Stimulated activated CD4-positive, alpha-beta T cell treated with anti-CD3 and anti-CD28 coated beads, TNF-alpha, amount 100 ng/mL, for 24 hours (primary cell): ENCODE results near the gene NEUROD2.

Source experiments
- DNase-seq, 3 experiments: peaks; one replicate each; pipeline ENCODE4 v3.0.0-alpha.2; 2020; ENCODE audit warnings: low read depth in 3 of 3

NEUROD2 gene

GRCh38 chr17:39618956-39619785 lies 11.5 kb upstream of the NEUROD2 start:
- DNase-seq, result no peak

DNA sequence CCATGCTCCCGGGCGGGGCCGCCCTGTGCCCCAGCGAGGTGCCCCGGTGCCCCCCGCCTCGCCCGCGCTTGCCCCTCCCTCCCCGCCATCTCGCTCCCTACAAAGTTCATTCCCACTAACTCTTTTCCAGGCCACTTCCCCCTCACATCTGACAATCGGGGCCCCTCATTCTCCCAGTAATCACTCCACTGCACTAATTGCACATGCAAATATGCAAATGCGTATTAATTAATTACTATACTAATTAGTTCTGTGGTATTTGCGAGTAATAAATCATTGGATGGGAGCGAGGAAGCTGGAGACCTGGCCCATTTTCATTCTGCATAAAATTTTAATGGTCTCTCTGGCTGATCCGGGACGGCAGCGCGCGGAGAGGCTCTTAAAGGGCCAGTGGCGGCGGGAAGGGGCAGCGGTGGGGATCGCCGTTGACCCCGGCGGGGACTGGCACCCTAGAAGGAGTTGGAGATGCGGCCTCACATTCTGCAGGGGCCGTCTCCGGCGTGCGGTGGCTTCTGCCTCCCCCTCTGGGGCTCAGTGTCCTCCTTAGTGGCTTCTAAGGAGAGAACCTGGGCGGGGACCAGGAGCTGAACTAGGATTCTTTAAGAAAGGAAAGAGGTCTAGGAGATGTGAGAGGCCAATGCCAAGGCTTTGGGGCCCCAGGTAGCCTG lies 10.7 kb upstream of the NEUROD2 start:
- DNase-seq, result no peak

GRCh38 chr17:39617446-39618245 lies 9.9 kb upstream of the NEUROD2 start:
- DNase-seq, result peak in 2 of 3 experiments; percentile 28 to 54

DNA sequence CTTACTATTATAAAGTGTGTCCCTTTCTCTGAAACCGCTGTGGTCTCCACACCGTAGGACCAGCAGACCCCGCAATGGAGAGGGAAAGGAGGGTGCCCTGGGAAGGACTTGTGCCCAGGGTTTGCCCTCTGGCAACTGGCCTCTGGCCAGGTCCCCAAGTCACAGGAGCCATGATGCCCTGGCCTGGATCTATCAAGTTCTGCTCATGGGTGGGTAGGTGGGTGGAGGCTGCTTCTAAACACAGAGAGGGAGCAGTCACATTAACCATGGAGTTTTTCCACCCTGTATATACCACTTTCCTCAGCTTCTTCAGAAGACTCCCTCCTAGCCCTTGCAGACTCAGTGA lies 9.4 kb upstream of the NEUROD2 start:
- no peak for DNase-seq

DNA sequence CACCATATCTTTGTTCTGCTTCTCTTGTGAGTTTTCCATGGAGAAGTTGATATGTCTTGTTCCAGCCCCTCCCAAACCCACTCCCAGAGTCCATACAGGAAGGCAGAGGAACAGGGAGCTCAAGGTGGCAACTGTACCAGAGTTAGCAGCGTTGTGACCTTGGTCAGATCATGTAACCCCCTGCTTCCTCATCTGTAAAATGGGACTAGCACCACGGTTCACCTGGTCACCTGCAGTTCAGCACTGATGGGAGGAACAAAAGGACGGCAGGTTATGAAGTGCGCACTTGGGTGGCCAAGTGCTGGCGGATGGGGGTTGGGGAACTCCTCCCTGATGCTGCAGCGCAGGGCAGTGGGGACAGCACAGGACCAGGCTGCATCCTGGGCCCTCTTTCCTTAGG lies 7.7 kb upstream of the NEUROD2 start:
- no peak for DNase-seq

DNA sequence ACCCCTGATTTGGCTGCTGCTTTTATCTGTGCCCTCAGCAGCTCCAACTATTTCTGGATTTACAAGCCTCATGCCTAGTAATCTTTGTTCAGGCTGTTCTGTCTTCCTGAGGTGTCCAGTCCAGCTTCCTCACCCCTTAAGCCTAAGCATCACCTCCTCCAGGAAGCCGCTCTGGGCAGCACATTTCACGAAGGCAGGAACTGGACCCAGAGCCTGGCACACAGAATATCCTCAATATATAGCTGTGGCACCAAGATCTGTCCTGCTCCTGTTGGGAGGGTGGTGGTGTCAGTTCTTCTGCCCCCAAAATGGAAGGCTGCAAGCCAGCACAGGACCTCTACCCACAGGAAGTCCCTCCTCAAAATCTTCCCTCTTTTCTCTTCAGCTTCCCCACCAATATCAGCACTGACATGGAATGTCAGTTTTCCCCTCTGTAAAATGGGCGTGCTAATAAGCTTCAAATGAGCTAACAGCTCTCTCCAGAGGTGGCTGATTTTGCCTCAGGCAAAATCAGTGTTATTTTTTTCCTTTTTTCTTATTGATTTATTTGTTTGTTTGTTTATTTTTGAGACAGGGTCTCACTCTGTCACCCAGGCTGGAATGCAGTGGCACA lies 6.9 kb upstream of the NEUROD2 start:
- DNase-seq, result no peak

GRCh38 chr17:39612935-39613464 lies 5.3 kb upstream of the NEUROD2 start:
- DNase-seq, result no peak

GRCh38 chr17:39612291-39612894 lies 4.7 kb upstream of the NEUROD2 start:
- DNase-seq, result no peak

GRCh38 chr17:39611401-39612112 lies 3.8 kb upstream of the NEUROD2 start:
- DNase-seq, result no peak

- DNase-seq, result no peak
Observed at GRCh38 chr17:39609416-39610025, 1.8 kb upstream of the NEUROD2 start.

- DNase-seq, result no peak
Observed at GRCh38 chr17:39608142-39608981, 642 bp upstream of the NEUROD2 start.

DNA sequence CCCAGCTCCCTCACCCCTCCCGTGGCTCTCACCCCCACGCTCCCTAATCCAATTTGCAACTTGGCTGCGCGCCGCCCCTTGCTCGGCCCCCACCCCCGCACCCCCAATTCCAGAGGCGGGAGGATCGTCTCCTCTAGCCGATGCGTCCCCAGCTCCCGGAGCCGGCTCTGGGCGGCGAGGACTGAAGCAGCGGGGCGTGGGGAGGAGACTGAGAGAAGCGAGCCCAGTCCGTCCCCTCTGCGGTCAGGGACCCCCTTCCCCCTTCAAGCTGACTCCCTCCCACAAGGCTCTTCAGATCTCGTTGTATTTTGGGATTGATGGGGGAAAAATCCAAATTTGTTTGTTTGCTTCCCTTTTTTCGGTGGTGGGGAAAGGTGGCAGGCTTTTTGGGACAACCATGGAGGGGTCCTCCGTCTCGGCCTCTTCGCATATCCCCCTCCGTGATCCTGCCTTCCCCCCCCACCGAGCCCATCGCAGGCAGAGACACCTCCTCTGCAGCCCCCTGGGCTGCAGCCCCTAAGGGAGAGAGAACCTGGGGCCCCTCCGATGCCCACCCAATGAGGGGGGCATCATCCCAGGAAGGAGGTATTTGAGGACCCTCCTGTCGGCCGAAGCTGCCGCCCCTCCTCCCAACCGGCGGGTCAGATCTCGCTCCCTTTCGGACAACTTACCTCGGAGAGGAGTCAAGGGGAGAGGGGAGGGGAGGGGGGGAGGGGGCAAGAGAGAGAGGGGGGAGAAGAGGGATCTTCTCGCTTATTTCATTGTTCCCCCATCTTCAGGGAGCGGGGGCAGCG lies 466 bp downstream of the NEUROD2 start:
- DNase-seq, result no peak

GRCh38 chr17:39606434-39607056 lies 1.2 kb downstream of the NEUROD2 start:
- DNase-seq, result no peak

DNA sequence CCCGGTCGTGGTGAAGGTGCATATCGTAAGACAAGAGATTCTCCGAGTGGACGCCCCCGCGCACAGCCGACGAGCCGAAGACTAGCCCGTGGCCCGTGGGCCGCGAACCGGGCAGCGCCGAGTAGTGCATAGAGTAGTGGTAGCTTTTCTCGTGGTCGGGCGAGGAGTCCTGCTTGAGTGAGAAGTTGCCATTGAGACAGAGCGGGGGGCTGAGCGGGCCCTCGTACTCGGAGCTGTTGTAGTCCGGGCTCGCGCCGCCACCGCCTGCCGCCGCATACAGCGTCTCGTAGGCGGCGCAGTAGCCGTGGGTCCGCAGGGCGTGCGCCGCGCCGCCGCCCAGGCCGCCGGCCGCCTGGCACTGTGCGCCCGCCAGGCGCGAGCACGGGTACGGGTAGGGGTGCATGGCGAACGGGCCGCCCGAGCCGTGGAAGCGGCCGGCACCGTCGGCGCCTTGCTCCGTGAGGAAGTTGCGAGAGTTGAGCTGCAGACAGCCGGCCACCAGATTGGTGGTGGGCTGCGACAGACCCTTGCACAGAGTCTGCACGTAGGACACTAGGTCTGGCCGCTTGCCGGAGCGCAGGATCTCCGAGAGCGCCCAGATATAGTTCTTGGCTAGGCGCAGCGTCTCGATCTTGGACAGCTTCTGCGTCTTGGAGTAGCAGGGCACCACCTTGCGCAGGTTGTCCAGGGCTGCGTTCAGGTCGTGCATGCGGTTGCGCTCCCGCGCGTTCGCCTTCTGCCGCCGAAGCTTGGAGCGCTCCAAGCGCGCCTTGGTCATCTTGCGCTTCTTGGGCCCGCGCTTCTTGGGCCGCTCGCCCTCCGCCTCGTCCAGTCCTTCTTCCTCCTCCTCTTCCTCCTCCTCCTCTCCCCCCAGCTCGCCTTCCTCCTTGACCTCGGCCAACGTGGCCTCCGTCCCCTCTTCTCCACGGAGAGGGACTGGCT lies 2.0 kb downstream of the NEUROD2 start:
- no peak for DNase-seq

DNA sequence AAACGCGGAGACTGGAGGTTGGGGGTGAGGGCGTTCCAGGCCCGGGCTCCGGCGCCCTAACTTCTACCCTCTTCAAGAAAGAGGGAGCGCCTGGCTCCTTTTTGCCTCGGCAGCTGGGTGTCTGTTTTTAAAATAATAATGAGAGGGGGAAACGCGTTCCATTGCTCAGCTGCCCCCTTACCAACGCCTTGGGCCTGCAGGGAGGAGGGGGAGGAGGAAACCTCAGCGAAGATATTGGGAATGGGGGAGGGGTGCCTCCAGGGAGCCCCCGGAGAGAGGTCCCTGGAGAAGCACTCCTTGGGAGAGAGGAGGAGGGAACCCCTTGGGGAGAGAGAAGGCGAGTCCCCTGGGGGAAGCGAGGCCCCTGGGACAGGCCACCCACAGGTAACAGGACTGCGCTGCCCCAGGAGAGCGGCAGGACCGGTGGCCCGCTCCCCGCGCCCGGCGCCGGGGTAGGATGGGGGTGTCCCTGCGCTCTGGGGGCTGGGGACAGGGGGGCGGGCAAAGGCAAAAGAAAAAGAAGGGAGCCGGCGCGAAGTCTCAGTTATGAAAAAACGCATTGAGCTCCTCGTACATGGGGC lies 2.7 kb downstream of the NEUROD2 start:
- DNase-seq, result no peak

- no peak for DNase-seq
Observed at GRCh38 chr17:39603304-39604016, 4.3 kb downstream of the NEUROD2 start.
